T-helper 9 cell (primary cell): ENCODE data around the gene POLL.
A peak's percentile ranks its signal among the peaks of the same experiment; 100 is the strongest.
"Not testable (repeated sequence)": the region's sequence is repeated elsewhere in the genome, so short reads cannot be mapped to it uniquely, and the experiment has no call there.

ENCODE experiments used
- DNase-seq: peaks from one replicate; pipeline ENCODE4 v3.0.0-alpha.2; 2020
- total RNA-seq, 2 donors: gene quantifications; one replicate each; lab custom pipeline; 2026; lab: John Stamatoyannopoulos, UW

The POLL gene
- total RNA-seq: 28.0 to 38.6 reads per million in 2 donors

- peak; percentile 81 for DNase-seq
Observed at GRCh38 chr10:101587725-101588653, at the start of gene POLL, which contains the start of gene DPCD. TSS of gene POLL (minus strand) at chr10:101588257. CDS start at chr10:101587360, 897 bp downstream. TSS of gene DPCD (plus strand) at chr10:101588321. CDS start at chr10:101588337, 16 bp downstream.

- DNase-seq: not testable (repeated sequence)
Observed at GRCh38 chr10:101633510-101633909, 45.5 kb upstream of the POLL start.

- DNase-seq: no peak
Observed at GRCh38 chr10:101631821-101632475, 43.9 kb upstream of the POLL start.

GRCh38 chr10:101630633-101630920 is 42.5 kb upstream of the POLL start:
- DNase-seq: no peak

GRCh38 chr10:101629837-101630632 is 42.0 kb upstream of the POLL start:
- DNase-seq: no peak

- DNase-seq: no peak
Observed at GRCh38 chr10:101625821-101626412, 37.9 kb upstream of the POLL start.

GRCh38 chr10:101624526-101625102 is 36.6 kb upstream of the POLL start:
- no peak for DNase-seq

- no peak for DNase-seq
Observed at GRCh38 chr10:101623528-101623927, 35.5 kb upstream of the POLL start.

- DNase-seq: no peak
Observed at GRCh38 chr10:101619983-101620382, 31.9 kb upstream of the POLL start.

- DNase-seq: no peak
Observed at GRCh38 chr10:101618871-101619270, 30.8 kb upstream of the POLL start.

GRCh38 chr10:101617824-101618568 is 29.9 kb upstream of the POLL start:
- no peak for DNase-seq

- no peak for DNase-seq
Observed at GRCh38 chr10:101617102-101617823, 29.2 kb upstream of the POLL start.

GRCh38 chr10:101616415-101617101 is 28.5 kb upstream of the POLL start:
- no peak for DNase-seq

- DNase-seq: no peak
Observed at GRCh38 chr10:101615525-101616116, 27.6 kb upstream of the POLL start.

GRCh38 chr10:101614663-101615524 is 26.8 kb upstream of the POLL start:
- no peak for DNase-seq

- no peak for DNase-seq
Observed at GRCh38 chr10:101613646-101614045, 25.6 kb upstream of the POLL start.

- DNase-seq: no peak
Observed at GRCh38 chr10:101612872-101613271, 24.8 kb upstream of the POLL start.

- no peak for DNase-seq
Observed at GRCh38 chr10:101612086-101612485, 24.0 kb upstream of the POLL start.
